HuH-7.5 (cell line): Measurements from ENCODE around the gene RALGPS1.

Source experiments
- DNase-seq: peaks from one replicate; pipeline ENCODE4 v3.0.0; 2011; ENCODE audit warnings: low spot score

The RALGPS1 gene

GRCh38 chr9:127079446-127080140 is 165.0 kb downstream of the RALGPS1 start:
- no peak for DNase-seq

GRCh38 chr9:127081250-127082185 is 166.9 kb downstream of the RALGPS1 start:
- no peak for DNase-seq

DNA sequence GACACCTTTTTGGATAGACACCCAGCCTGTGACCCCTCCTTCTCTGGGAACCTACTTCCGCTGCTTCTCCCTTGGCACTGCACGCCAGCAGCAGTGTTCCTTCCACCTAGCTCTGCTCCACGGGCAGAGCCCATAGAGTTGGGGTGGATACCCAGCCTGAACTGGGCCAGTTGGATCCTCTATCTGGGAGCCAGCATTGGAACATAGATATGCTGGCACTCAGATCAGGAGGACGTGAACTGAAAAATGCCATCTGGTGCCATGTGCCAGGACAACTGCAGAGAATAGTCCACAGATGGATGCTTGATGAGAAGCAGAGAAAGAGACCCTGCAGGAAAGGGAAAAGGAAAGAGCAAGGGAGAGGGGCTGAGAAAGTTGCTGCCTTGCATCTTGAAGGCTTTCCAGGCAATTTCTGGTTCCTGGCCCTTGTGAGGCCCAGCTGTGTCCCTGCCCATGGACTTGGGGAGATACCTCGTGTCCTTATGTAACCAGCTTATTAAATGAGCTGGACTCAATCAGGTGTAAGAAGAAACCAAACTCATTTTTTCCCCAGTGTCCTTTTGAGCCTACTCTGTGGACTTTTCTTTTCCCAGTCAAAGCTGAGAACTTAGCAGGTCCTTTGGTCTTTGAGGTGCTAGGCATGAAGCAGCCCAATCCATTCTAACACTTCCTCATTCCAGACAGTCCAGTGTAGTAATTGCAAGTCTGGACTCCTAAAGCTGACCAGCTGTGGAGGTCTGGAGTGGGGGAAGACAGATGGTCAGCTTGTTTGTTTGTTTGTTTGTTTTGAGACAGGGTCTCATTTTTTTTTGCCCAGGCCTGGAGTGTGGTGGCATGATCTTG is 168.8 kb downstream of the RALGPS1 start:
- no peak for DNase-seq

GRCh38 chr9:127084076-127085039 is 169.8 kb downstream of the RALGPS1 start:
- no peak for DNase-seq

GRCh38 chr9:127085186-127085585 is 170.6 kb downstream of the RALGPS1 start:
- DNase-seq, result no peak

DNA sequence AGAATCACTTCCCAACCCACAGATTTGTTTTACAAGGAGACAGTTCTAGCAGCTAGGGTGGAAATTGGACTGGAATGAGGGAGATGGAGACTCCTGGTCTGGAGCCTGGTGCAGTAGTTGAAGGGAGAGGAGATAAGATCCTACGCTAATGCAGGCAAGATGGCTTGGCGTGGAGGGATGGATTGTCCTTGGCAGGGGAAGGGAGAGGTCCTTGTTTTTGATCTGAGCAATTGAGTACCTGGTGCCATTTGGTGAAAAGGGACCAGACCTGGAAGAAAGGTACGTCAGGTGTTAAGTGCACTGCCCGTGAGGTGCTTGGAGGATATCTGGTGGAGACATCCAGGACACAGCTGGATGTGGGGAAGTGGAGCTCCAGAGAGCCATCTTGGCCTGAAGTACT is 172.2 kb downstream of the RALGPS1 start:
- DNase-seq, result no peak

- no peak for DNase-seq
Measured at GRCh38 chr9:127087411-127087810, 172.8 kb downstream of the RALGPS1 start.

DNA sequence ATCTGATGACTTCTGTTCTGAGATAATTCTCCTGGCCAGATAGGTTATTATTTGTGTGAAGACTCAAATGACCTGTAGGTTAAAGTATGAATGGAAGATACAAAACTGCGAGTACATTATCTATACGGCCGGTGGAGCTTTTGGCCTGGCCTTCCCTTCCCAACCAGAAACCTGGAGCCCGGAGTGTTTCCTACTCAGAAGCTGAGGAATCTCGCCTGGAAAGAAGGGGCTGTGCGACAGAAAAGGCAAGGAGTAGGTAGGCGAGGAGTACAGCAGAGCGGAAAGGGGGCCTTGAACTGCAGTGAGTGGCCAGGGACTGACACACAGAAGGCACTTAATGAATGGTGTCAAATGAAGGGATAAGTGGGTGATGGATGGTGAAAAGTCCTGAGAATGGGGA is 173.3 kb downstream of the RALGPS1 start:
- no peak for DNase-seq

GRCh38 chr9:127088724-127089615 is 174.4 kb downstream of the RALGPS1 start:
- DNase-seq, result no peak

- DNase-seq, result no peak
Measured at GRCh38 chr9:127089631-127090081, 175.1 kb downstream of the RALGPS1 start.

DNA sequence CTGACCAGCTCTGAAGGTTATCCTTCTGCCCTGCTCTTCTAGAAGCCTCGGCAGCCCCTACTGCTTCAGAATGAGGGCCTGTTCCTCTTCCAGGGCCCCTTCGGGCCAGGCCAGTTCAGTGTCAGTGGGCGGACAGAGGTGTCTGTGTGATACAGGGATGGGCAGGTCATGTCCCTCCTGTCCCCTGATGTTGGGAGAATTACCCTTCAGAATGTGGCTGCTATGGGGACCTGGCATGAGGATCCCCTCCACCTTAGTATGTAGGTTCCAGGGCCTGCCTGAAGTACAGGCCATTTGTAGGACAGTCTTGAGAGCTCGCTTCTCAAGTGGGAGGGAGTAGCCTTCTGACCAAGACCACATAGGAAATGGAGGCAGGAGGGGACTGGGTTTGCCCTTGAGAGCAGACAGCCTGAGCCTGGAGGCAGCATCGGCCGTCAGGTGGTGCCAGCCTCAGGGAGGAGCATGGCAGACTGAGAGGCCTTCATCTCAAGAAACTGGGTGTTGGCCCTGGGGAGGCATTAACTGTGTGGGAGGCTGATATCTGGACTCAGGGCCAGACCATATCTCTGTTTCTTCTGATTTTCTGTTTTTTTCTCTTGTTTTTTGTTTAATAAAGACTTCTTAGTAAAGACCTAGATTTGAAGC is 175.9 kb downstream of the RALGPS1 start:
- no peak for DNase-seq

- DNase-seq, result no peak
Measured at GRCh38 chr9:127091526-127091925, 176.9 kb downstream of the RALGPS1 start.

DNA sequence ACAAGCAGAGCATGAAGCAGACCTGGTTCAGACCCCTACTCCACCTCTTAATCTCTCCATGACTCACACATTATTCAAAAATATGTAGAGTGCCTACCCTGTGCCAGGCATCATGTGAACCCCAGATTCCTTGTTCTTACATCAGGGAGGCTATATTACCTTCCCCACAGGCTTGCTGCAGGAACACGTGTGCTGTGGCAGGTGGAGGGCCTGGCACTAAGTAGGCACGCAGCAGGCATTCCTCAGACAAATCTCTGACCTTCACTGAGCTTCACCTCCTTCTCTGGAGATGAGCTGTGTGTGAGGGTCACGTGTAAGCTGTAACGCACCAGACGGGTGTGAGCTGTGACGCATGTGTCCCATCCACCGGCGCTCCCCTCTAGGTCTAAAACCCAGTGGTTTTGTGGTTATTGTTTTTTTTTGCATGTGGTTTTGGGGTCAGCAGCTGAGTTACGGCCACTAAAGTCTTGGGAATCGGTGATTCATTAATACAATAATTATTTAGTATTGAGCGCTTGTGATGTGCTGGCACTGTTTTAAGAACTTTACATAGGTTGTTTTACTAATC is 177.5 kb downstream of the RALGPS1 start:
- no peak for DNase-seq

GRCh38 chr9:127093319-127094020 is 178.9 kb downstream of the RALGPS1 start:
- no peak for DNase-seq

DNA sequence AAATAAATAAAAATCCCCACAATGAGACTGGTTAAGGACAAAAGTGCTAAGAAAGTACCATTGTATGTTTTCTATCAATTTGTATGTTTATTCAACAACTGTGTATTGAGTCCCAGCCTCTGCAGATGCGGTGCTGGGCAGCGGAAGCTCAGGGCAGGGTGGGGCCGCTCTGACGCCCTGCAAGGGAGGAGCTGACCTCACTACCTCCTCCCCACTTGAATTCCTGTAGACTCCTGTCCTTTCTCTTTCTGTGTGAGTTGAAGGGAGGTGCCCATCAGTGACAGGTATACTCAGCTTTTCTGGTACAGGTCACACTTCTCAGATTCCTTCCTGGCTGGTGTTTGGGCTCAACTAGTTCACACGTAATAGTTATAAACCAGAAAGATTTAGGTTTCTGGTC is 180.8 kb downstream of the RALGPS1 start:
- no peak for DNase-seq

- DNase-seq, result no peak
Measured at GRCh38 chr9:127096208-127096607, 181.6 kb downstream of the RALGPS1 start.

DNA sequence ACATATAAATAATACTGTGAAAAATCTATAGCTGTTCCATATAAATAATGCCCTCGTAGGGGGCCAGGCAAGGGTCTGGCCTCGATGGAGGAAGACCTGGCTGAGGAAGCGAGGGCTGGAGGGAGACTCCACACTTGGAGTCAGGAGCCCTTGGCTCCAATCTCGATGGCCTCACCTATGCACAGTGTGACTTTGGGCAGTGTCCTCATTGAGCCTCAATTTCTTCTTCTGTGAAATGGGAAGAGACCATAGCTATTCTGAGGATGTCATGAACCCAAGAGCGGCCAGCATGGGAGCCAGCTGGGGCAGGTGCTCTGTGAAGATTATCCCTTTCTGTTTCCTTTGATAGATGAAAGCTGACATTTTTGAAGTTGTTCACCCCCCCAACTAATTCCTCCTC is 183.1 kb downstream of the RALGPS1 start:
- DNase-seq, result no peak

- DNase-seq, result no peak
Measured at GRCh38 chr9:127098916-127099553, 184.5 kb downstream of the RALGPS1 start.
